ENCODE data around the gene CD200R1. TPM values are rescaled to one million over a fixed set of nuclear protein-coding genes. Genes with fewer than 3 reads are reported as not detected.

CD200R1 gene, protein sequence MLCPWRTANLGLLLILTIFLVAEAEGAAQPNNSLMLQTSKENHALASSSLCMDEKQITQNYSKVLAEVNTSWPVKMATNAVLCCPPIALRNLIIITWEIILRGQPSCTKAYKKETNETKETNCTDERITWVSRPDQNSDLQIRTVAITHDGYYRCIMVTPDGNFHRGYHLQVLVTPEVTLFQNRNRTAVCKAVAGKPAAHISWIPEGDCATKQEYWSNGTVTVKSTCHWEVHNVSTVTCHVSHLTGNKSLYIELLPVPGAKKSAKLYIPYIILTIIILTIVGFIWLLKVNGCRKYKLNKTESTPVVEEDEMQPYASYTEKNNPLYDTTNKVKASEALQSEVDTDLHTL
- 0.17 TPM in 1 of 2 replicates, not detected in the other for total RNA-seq
- 1.1 TPM in 1 of 2 replicates, not detected in the other for polyA plus RNA-seq
- polyA plus RNA-seq (2012): 0.41 TPM in 1 of 2 replicates, not detected in the other
- not detected in 2 replicates for polyA minus RNA-seq (ENCODE audit: low replicate concordance)

- no peak for TF ChIP-seq EZH2 (IDR thresholded peaks at IDR 0.05; ENCODE audit: low read length, missing control alignments)
- TF ChIP-seq, protein P1, sequence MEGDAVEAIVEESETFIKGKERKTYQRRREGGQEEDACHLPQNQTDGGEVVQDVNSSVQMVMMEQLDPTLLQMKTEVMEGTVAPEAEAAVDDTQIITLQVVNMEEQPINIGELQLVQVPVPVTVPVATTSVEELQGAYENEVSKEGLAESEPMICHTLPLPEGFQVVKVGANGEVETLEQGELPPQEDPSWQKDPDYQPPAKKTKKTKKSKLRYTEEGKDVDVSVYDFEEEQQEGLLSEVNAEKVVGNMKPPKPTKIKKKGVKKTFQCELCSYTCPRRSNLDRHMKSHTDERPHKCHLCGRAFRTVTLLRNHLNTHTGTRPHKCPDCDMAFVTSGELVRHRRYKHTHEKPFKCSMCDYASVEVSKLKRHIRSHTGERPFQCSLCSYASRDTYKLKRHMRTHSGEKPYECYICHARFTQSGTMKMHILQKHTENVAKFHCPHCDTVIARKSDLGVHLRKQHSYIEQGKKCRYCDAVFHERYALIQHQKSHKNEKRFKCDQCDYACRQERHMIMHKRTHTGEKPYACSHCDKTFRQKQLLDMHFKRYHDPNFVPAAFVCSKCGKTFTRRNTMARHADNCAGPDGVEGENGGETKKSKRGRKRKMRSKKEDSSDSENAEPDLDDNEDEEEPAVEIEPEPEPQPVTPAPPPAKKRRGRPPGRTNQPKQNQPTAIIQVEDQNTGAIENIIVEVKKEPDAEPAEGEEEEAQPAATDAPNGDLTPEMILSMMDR (conservative IDR thresholded peaks at IDR 0.05 in 1 of 2, IDR thresholded peaks at IDR 0.05 in 1 of 2; ENCODE audit: low read depth in 1 of 2, low read length in 2 of 2): no peak
- Histone ChIP-seq H2AFZ (ENCODE audit: low read length) (no peak within 1 kb of the TSS), H4K20me1 (ENCODE audit: control insufficient read depth, extremely low read depth, insufficient read depth, low read length) (no peaks in the 10 kb centered on the region)
Observed at GRCh38 chr3:112974894-112975293, at the start of gene CD200R1. CD200R1 (minus strand) TSS chr3:112975103; CDS start chr3:112974857, 246 bp downstream.

GRCh38 chr3:113021471-113021870 lies 46.6 kb upstream of the CD200R1 start:
- no peak for DNase-seq (ENCODE audit: low read depth in 2 of 2)
- H4K20me1 ChIP-seq (ENCODE audit: control insufficient read depth, extremely low read depth, insufficient read depth, low read length): no peaks in the 10 kb centered on the region
- H3K4me1 ChIP-seq (ENCODE audit: control insufficient read depth, extremely low read depth, insufficient read depth, low read length): peaks cover 4% of the 10 kb centered on the region
- no peak overlapping the region for H3K27ac ChIP-seq (ENCODE audit: insufficient read depth, low read length)
- H3K9me3 ChIP-seq (ENCODE audit: control insufficient read depth, insufficient read depth, low read depth, low read length): no peaks in the 10 kb centered on the region
- no peaks in the 10 kb centered on the region for H3K36me3 ChIP-seq (ENCODE audit: control insufficient read depth, insufficient read depth, low read length)
- no peak overlapping the region for H3K9ac ChIP-seq (ENCODE audit: insufficient read depth, low read length)
- TF ChIP-seq EZH2 (IDR thresholded peaks at IDR 0.05; ENCODE audit: low read length, missing control alignments): no peak
- TF ChIP-seq, protein P1 (conservative IDR thresholded peaks at IDR 0.05 in 1 of 2, IDR thresholded peaks at IDR 0.05 in 1 of 2; ENCODE audit: low read depth in 1 of 2, low read length in 2 of 2): no peak
- H3K4me2 ChIP-seq (ENCODE audit: extremely low read depth, insufficient read depth, low read length): no peak overlapping the region
- peaks cover 26% of the 10 kb centered on the region for H3K79me2 ChIP-seq (ENCODE audit: control insufficient read depth, insufficient read depth, low read length)
- no peak overlapping the region for H3K4me3 ChIP-seq (replicated peaks in 1 of 4; ENCODE audit: control extremely low read depth in 1 of 4, insufficient read depth in 1 of 4, low read depth in 3 of 4, low read length in 4 of 4)
- H2AFZ ChIP-seq (ENCODE audit: low read length): no peak overlapping the region
- H3K27me3 ChIP-seq (ENCODE audit: control insufficient read depth, insufficient read depth, low read length): no peaks in the 10 kb centered on the region

More at GRCh38 chr3:112974894-112975293, at the start of gene CD200R1:
- Histone ChIP-seq H3K36me3 (ENCODE audit: control insufficient read depth, insufficient read depth, low read length) (no peaks in the 10 kb centered on the region), H3K4me3 (replicated peaks in 1 of 4; ENCODE audit: control extremely low read depth in 1 of 4, insufficient read depth in 1 of 4, low read depth in 3 of 4, low read length in 4 of 4) (no peak within 1 kb of the TSS), H3K79me2 (ENCODE audit: control insufficient read depth, insufficient read depth, low read length) (no peaks in the 10 kb centered on the region), H3K9ac (ENCODE audit: insufficient read depth, low read length) (no peak within 1 kb of the TSS), H3K4me2 (ENCODE audit: extremely low read depth, insufficient read depth, low read length) (no peak within 1 kb of the TSS), H3K27ac (ENCODE audit: insufficient read depth, low read length) (no peak within 1 kb of the TSS), H3K9me3 (ENCODE audit: control insufficient read depth, insufficient read depth, low read depth, low read length) (no peaks in the 10 kb centered on the region), H3K27me3 (ENCODE audit: control insufficient read depth, insufficient read depth, low read length) (no peaks in the 10 kb centered on the region), H3K4me1 (ENCODE audit: control insufficient read depth, extremely low read depth, insufficient read depth, low read length) (peaks cover 1% of the 10 kb centered on the region)
- no peak for DNase-seq (ENCODE audit: low read depth in 2 of 2)

DNA sequence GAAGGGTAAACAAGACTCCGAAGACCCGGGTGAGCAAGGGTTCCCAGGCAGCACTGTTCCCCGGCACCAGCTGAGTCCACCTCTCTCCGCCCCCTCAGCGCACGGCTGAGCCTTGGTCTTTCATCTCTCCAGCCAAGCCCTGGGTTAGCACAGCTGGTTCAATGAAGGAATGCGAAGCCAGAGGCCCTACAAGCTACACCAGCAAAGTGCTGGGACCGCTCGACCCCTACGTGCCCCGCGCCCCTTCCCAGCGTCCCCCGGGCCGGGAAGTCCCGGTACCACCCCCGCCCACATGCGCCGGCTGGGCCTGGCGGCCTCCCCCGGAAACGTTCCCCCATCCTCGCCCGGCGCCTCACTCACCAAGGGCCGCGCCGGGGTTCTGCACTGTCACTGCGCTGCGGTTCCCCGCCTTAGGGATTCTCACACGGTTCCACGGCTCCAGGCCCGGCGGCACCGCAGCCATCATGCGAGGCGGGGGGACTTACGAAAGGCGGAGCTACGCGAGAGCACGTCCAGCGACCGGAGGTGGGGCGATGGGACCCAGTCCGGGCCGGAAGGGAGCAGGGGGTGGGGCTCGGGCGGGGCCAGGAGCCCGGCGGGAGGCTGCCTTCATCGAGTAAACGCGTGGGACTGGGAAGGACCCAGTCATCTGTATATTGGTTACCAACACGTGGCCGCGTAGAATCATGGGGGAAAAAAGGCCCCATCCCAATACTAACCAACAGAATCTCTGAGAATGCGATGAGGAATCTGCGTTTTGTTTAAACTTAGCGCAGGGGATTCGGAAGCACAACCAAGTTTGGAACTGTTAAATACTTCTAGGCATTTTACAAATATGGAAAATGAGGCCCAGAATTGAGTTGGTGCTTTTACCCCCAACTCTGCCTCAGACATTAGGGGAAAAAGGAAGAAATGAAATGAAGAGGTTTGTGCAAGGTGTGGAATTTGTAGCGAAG lies 44.6 kb upstream of the CD200R1 start:
- Histone ChIP-seq H4K20me1 (ENCODE audit: control insufficient read depth, extremely low read depth, insufficient read depth, low read length) (no peaks in the 10 kb centered on the region), H3K27ac (ENCODE audit: insufficient read depth, low read length) (peak overlapping the region; percentile 95), H3K4me3 (replicated peaks in 1 of 4; ENCODE audit: control extremely low read depth in 1 of 4, insufficient read depth in 1 of 4, low read depth in 3 of 4, low read length in 4 of 4) (peak overlapping the region; percentile 87 to 96 (median 92)), H3K9ac (ENCODE audit: insufficient read depth, low read length) (peak overlapping the region; percentile 75), H3K36me3 (ENCODE audit: control insufficient read depth, insufficient read depth, low read length) (peaks cover 2% of the 10 kb centered on the region), H3K9me3 (ENCODE audit: control insufficient read depth, insufficient read depth, low read depth, low read length) (no peaks in the 10 kb centered on the region), H3K4me1 (ENCODE audit: control insufficient read depth, extremely low read depth, insufficient read depth, low read length) (peaks cover 4% of the 10 kb centered on the region), H3K4me2 (ENCODE audit: extremely low read depth, insufficient read depth, low read length) (peak overlapping the region; percentile 94), H3K27me3 (ENCODE audit: control insufficient read depth, insufficient read depth, low read length) (no peaks in the 10 kb centered on the region), H2AFZ (ENCODE audit: low read length) (peak overlapping the region; percentile 83), H3K79me2 (ENCODE audit: control insufficient read depth, insufficient read depth, low read length) (peaks cover 37% of the 10 kb centered on the region)
- peak; percentile 92 to 94 for DNase-seq (ENCODE audit: low read depth in 2 of 2)
- TF ChIP-seq, protein P1 (conservative IDR thresholded peaks at IDR 0.05 in 1 of 2, IDR thresholded peaks at IDR 0.05 in 1 of 2; ENCODE audit: low read depth in 1 of 2, low read length in 2 of 2): no peak
- no peak for TF ChIP-seq EZH2 (IDR thresholded peaks at IDR 0.05; ENCODE audit: low read length, missing control alignments)
